Cardiac muscle cell (in vitro differentiated cells and primary cell): ENCODE results near the gene KIRREL3. TPM values are rescaled to one million over a fixed set of nuclear protein-coding genes. Genes with fewer than 3 reads are reported as not detected.

Source experiments
- DNase-seq, 2 donors: peaks; one replicate each; pipeline versions ENCODE4 v3.0.0 to v3.0.0-alpha.2; 2010 to 2017; ENCODE audit warnings: low read depth in 1 of 2, low spot score in 1 of 2
- H3K27ac ChIP-seq: fragments of 200-600 bp; sonication (generic); 2 replicates; pipeline ENCODE4 v1.5.1; 2016
- H3K27me3 ChIP-seq: fragments of 200-600 bp; sonication (generic); 2 replicates; pipeline ENCODE4 v1.6.0; 2016; ENCODE audit warnings: control low read depth
- H3K36me3 ChIP-seq: fragments of 200-600 bp; sonication (generic); 2 replicates; pipeline ENCODE4 v1.5.1; 2016; ENCODE audit warnings: control low read depth
- H3K4me1 ChIP-seq: fragments of 200-600 bp; sonication (generic); 2 replicates; pipeline ENCODE4 v1.8.1; 2017; ENCODE audit warnings: low read depth, mild to moderate bottlenecking, mixed run types
- H3K4me3 ChIP-seq: fragments of 200-600 bp; sonication (generic); 2 replicates; pipeline ENCODE4 v1.5.1; 2016; ENCODE audit warnings: mild to moderate bottlenecking
- H3K9me3 ChIP-seq: fragments of 200-600 bp; sonication (generic); 2 replicates; pipeline ENCODE4 v1.5.1; 2017; ENCODE audit warnings: low read depth, mild to moderate bottlenecking, control low read depth
- polyA plus RNA-seq: library from polyadenylated mRNA; unstranded; fragments of >200 nt; fragmentation: Nextera tagmentation; extraction: Ambion mirVana; gene quantifications from 2 replicates; pipeline ENCODE4 v1.2.1, GENCODE V29; 2016
- total RNA-seq: library from RNA; depleted of rRNA; stranded (reverse); fragments of >200 nt; gene quantifications from 2 replicates; pipeline ENCODE4 v1.2.3, GENCODE V29; 2016
- TF ChIP-seq, protein P1 (sequence below): IDR thresholded peaks from 2 replicates; pipeline ENCODE4 v1.5.1; 2012; ENCODE audit warnings: low read depth, mild to moderate bottlenecking, low read length

KIRREL3 gene
- total and polyA plus RNA-seq, 2 experiments from 2014 or later: 0.12 to 0.89 TPM

DNA sequence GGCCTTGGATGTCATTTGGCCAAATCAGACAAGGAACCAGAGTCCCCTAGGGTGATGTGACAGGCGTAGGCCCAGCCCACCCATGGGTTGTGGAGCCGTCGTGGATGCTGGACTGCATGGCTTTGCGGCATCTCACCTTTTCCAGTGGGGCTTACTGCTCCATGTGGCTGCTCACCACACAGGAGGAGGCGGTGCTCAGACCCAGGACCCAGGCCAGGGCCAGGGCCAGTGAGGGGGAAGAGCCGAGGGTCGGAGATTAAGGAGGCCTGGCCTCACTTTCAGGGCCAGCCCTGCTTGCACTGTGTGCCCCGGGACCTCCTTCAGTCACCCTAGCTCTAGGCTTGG is 539.5 kb downstream of the KIRREL3 start:
- TF ChIP-seq, protein P1, sequence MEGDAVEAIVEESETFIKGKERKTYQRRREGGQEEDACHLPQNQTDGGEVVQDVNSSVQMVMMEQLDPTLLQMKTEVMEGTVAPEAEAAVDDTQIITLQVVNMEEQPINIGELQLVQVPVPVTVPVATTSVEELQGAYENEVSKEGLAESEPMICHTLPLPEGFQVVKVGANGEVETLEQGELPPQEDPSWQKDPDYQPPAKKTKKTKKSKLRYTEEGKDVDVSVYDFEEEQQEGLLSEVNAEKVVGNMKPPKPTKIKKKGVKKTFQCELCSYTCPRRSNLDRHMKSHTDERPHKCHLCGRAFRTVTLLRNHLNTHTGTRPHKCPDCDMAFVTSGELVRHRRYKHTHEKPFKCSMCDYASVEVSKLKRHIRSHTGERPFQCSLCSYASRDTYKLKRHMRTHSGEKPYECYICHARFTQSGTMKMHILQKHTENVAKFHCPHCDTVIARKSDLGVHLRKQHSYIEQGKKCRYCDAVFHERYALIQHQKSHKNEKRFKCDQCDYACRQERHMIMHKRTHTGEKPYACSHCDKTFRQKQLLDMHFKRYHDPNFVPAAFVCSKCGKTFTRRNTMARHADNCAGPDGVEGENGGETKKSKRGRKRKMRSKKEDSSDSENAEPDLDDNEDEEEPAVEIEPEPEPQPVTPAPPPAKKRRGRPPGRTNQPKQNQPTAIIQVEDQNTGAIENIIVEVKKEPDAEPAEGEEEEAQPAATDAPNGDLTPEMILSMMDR: no peak
- H3K9me3 ChIP-seq: no peaks in the 10 kb centered on the region
- DNase-seq: no peak
- H3K4me3 ChIP-seq: no peak overlapping the region
- H3K27me3 ChIP-seq: peaks cover 3% of the 10 kb centered on the region
- no peaks in the 10 kb centered on the region for H3K36me3 ChIP-seq
- H3K4me1 ChIP-seq: peaks cover 14% of the 10 kb centered on the region
- H3K27ac ChIP-seq: no peak overlapping the region

DNA sequence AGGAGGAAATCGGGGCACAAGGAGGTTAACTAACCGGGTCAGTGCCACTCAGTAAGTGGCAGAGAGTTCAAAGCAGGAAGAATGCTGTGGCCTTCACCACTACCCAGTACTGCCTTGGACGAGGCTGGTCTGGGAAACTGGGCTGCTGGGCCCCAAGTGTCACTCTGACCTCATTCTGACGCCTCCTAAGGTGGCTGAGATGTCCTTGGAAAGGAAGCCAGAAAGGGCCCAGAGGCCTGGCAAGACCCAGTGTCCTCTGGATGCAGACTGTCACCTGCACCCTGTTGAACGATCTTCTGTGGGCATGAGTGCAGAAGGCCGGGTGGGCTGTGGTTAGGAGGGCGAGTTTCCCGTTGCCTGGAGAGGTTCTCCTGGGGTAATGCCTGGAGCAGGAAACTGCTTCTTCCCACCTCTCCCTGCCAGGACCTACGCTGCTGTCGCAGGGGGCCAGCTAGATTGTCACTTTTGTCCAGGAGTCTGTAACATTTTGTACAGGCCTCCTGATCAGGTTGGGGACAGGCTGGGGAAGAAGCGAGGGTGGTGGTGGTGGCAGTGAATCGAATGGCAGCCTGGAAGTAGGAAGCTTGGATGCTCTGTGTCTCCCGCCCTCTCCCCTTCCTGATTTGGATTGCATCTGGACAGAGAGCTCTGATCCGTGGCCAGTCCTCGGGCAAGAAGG is 540.0 kb downstream of the KIRREL3 start:
- Histone ChIP-seq H3K9me3 (no peaks in the 10 kb centered on the region), H3K27ac (no peak overlapping the region), H3K4me3 (no peak overlapping the region), H3K36me3 (no peaks in the 10 kb centered on the region), H3K27me3 (peaks cover 3% of the 10 kb centered on the region), H3K4me1 (peaks cover 14% of the 10 kb centered on the region)
- TF ChIP-seq, protein P1: no peak
- DNase-seq: no peak

DNA sequence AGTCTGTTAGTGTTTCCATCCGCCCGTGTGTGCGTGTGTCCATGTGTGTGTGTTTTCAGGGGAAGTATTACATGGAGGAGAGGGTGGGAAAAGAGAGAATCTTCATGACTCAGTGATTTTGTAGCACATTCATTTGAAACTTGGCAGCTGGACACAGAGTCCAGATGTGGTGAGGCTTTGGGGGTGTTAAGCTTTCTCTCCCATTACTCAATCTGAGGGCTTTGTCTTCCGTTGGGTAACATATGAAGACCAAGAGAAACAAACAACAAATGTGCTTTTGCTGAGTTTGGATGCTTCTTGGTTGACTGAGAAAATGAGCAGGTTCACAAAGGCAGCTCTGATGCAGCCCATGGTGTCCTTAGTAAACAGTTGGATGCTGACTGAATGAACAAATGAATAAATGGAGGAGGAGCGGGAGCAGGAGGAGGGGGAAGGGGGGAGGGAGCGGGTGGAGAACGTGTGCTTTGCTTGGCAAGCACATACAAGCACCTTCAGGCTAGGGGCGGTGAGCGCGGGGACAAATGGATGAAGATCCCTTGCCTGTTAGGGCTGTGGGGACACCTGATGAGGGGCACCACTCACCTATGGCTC is 540.8 kb downstream of the KIRREL3 start:
- TF ChIP-seq, protein P1: no peak
- Histone ChIP-seq H3K36me3 (no peaks in the 10 kb centered on the region), H3K27me3 (peaks cover 3% of the 10 kb centered on the region), H3K4me3 (no peak overlapping the region), H3K27ac (no peak overlapping the region), H3K4me1 (peaks cover 14% of the 10 kb centered on the region), H3K9me3 (no peaks in the 10 kb centered on the region)
- peak in 1 of 2 donors; percentile 81 for DNase-seq

DNA sequence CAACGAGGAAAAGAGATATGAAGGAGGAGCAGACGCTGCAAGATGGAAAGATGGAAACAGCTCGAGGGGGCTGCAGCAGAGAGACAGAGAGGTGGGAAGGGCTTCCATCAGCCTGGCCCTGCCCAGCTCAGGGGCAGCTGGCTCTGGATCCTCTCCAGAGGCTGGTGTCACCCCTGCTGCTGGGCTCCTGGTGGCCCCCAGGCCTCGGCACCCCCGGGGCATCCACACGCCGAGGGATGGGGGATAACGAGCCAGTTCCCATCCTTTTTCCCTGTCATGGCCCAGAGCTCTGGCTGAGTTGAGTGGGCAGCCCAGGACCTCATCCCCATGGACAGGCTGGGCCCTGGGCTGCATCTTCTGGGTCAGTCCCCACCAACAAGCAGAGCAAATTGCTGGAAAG is 542.8 kb downstream of the KIRREL3 start:
- Histone ChIP-seq H3K9me3 (no peaks in the 10 kb centered on the region), H3K4me1 (peaks cover 17% of the 10 kb centered on the region), H3K27me3 (peaks cover 3% of the 10 kb centered on the region), H3K4me3 (no peak overlapping the region), H3K36me3 (no peaks in the 10 kb centered on the region), H3K27ac (no peak overlapping the region)
- TF ChIP-seq, protein P1: no peak
- DNase-seq: no peak

DNA sequence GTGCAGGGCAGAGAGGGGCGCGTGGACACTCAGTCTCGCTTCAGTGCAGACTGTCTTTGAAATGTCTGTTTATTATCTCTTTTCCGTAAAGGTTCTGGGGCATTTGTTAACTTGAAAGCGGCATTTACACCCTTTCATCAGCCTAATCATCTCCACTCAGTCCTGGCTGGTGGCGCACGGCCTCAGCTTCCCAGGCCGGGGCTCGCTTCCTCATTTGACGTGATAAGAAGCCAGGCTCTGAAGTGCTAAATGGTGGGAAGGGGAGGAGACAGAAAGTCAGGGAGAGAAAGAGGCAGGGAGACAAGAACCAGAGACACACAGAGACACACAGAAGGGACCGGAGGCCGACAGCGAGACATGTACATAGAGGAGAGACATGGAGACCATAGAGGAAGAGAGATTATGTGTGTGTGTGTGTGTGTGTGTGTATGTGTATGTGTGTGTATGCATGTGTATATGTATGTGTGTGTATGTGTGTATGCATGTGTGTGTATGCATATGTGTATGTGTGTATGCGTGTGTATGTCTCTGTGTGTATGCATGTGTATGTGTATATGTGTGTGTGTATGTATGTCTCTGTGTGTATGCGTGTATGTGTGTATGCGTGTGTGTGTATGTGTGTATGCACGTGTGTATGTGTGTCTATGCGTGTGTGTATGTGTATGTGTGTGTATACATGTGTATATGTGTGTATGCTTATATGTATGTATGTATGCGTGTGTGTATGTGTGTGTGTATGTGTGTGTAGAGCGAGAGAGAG is 543.6 kb downstream of the KIRREL3 start:
- Histone ChIP-seq H3K36me3 (no peaks in the 10 kb centered on the region), H3K4me1 (peaks cover 20% of the 10 kb centered on the region), H3K27ac (peak overlapping the region; percentile 18), H3K27me3 (peaks cover 3% of the 10 kb centered on the region), H3K9me3 (no peaks in the 10 kb centered on the region), H3K4me3 (no peak overlapping the region)
- DNase-seq: peak in 1 of 2 donors; percentile 84
- TF ChIP-seq, protein P1: no peak
